ENCODE data around the gene ANO4. TPM values are rescaled to one million over a fixed set of nuclear protein-coding genes. Genes with fewer than 3 reads are reported as not detected.

The ANO4 gene
- total RNA-seq, 1 donor from 2014 or later: 5.7 TPM

GRCh38 chr12:100974341-100974740 lies 179.8 kb downstream of the ANO4 start:
- Mint-ChIP-seq H3K36me3 (no peaks in the 10 kb centered on the region), H3K27ac (no peak overlapping the region), H3K27me3 (ENCODE audit: low read depth) (peaks cover 2% of the 10 kb centered on the region), H3K9me3 (no peaks in the 10 kb centered on the region), H3K4me3 (no peak overlapping the region), H3K4me1 (no peaks in the 10 kb centered on the region)
- DNase-seq (ENCODE audit: low spot score in 2 of 2, unreplicated experiment in 2 of 2): no peak
- TF ChIP-seq CTCF (IDR thresholded peaks at IDR 0.05; ENCODE audit: unreplicated experiment): no peak

DNA sequence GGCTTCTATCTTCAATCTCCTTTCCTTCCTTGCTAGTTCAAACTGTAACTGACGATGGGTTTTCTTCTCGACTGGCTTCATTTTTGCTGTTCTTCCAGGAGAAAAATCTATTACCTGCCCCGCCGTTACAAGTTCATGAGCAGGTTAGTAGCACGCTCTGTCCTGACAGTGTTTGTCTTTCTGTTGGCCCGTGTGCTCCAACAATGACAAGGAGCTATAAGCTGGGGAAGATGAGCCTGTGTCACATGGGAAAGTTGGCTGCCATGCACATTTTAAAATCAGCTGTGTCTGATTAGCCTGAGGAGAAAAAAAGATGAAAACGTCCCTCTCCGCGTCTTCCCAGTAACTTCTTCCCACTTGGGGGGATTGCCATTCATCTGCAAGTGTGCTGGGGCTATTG lies 180.2 kb downstream of the ANO4 start:
- Mint-ChIP-seq H3K27ac (no peak overlapping the region), H3K9me3 (no peaks in the 10 kb centered on the region), H3K4me3 (no peak overlapping the region), H3K27me3 (ENCODE audit: low read depth) (peaks cover 2% of the 10 kb centered on the region), H3K4me1 (no peaks in the 10 kb centered on the region), H3K36me3 (no peaks in the 10 kb centered on the region)
- TF ChIP-seq CTCF (IDR thresholded peaks at IDR 0.05; ENCODE audit: unreplicated experiment): no peak
- DNase-seq (ENCODE audit: low spot score in 2 of 2, unreplicated experiment in 2 of 2): no peak

GRCh38 chr12:100976735-100977134 lies 182.2 kb downstream of the ANO4 start:
- Mint-ChIP-seq H3K9me3 (no peaks in the 10 kb centered on the region), H3K4me1 (peaks cover 2% of the 10 kb centered on the region), H3K36me3 (no peaks in the 10 kb centered on the region), H3K27me3 (ENCODE audit: low read depth) (peaks cover 2% of the 10 kb centered on the region), H3K4me3 (no peak overlapping the region), H3K27ac (no peak overlapping the region)
- DNase-seq (ENCODE audit: low spot score in 2 of 2, unreplicated experiment in 2 of 2): no peak
- no peak for TF ChIP-seq CTCF (IDR thresholded peaks at IDR 0.05; ENCODE audit: unreplicated experiment)

DNA sequence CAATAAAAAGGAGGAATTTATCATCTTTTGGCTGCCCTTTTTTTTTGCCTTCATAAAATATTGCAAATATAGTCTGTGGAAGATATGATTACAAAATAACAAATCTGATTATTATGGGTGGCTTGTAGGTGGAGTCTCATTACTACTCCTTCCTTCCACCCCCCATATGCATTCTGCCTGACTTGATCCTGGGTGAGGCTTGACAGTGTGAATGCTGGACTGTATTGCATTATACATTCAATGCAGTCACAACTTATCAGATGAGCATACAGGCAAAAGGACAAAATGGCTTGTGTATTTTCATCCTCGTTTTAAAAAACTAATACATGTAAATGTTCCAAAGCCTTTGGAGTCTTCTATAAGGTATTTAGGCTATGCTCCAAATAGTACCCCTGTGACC lies 186.3 kb downstream of the ANO4 start:
- no peak overlapping the region for H3K4me3 Mint-ChIP-seq
- H3K27me3 Mint-ChIP-seq (ENCODE audit: low read depth): peaks cover 6% of the 10 kb centered on the region
- no peak for DNase-seq (ENCODE audit: low spot score in 2 of 2, unreplicated experiment in 2 of 2)
- no peak overlapping the region for H3K27ac Mint-ChIP-seq
- TF ChIP-seq CTCF (IDR thresholded peaks at IDR 0.05; ENCODE audit: unreplicated experiment): no peak
- H3K36me3 Mint-ChIP-seq: no peaks in the 10 kb centered on the region
- H3K9me3 Mint-ChIP-seq: no peaks in the 10 kb centered on the region
- peaks cover 5% of the 10 kb centered on the region for H3K4me1 Mint-ChIP-seq

GRCh38 chr12:100982511-100983183 lies 188.1 kb downstream of the ANO4 start:
- no peak overlapping the region for H3K4me3 Mint-ChIP-seq
- no peak for TF ChIP-seq CTCF (IDR thresholded peaks at IDR 0.05; ENCODE audit: unreplicated experiment)
- peaks cover 16% of the 10 kb centered on the region for H3K4me1 Mint-ChIP-seq
- no peaks in the 10 kb centered on the region for H3K36me3 Mint-ChIP-seq
- peaks cover 6% of the 10 kb centered on the region for H3K27me3 Mint-ChIP-seq (ENCODE audit: low read depth)
- DNase-seq (ENCODE audit: low spot score in 2 of 2, unreplicated experiment in 2 of 2): no peak
- H3K27ac Mint-ChIP-seq: no peak overlapping the region
- H3K9me3 Mint-ChIP-seq: no peaks in the 10 kb centered on the region

- Mint-ChIP-seq H3K4me3 (no peak overlapping the region), H3K27ac (no peak overlapping the region), H3K9me3 (peaks cover 3% of the 10 kb centered on the region), H3K36me3 (no peaks in the 10 kb centered on the region), H3K27me3 (ENCODE audit: low read depth) (peaks cover 4% of the 10 kb centered on the region), H3K4me1 (peaks cover 27% of the 10 kb centered on the region)
- no peak for DNase-seq (ENCODE audit: low spot score in 2 of 2, unreplicated experiment in 2 of 2)
- TF ChIP-seq CTCF (IDR thresholded peaks at IDR 0.05; ENCODE audit: unreplicated experiment): no peak
Observed at GRCh38 chr12:100984796-100985195, 190.2 kb downstream of the ANO4 start.

Data from mesothelial cell of epicardium (in vitro differentiated cells).